H1 (cell line): ENCODE data around the gene SNAPC2. TPM values are rescaled to one million over a fixed set of nuclear protein-coding genes. Genes with fewer than 3 reads are reported as not detected.

Experiments
- CHD7 ChIP-seq: fragments of 300-600 bp; sonication (generic); IDR thresholded peaks from 2 replicates; pipeline ENCODE4 v1.7.1; 2012; ENCODE audit warnings: low read length, moderate library complexity, mild to moderate bottlenecking, inconsistent platforms; ENCODE audit not compliant: insufficient replicate concordance
- EP300 ChIP-seq, 2 experiments: IDR thresholded peaks; 1 replicate in 1 of 2; 2 replicates in 1 of 2; pipeline ENCODE4 v1.6.1; 2011 to 2012; ENCODE audit warnings: low read depth in 2 of 2, low read length in 2 of 2, mild to moderate bottlenecking in 2 of 2, borderline replicate concordance in 1 of 2, inconsistent platforms in 1 of 2, moderate library complexity in 1 of 2
- KDM1A ChIP-seq: fragments of 200-600, 300-600 bp; sonication (generic); IDR thresholded peaks from 2 replicates; pipeline ENCODE4 v1.7.1; 2016; ENCODE audit warnings: mild to moderate bottlenecking, low read length, borderline replicate concordance
- POU5F1 ChIP-seq: IDR thresholded peaks from 2 replicates; pipeline ENCODE4 v1.6.1; 2011; ENCODE audit warnings: low read depth, mild to moderate bottlenecking, low read length, moderate library complexity
- SP2 ChIP-seq: IDR thresholded peaks from 2 replicates; pipeline ENCODE4 v1.6.1; 2012; ENCODE audit warnings: mild to moderate bottlenecking, low read length, inconsistent platforms
- SUZ12 ChIP-seq: fragments of 200-600 bp; sonication (generic); IDR thresholded peaks from 2 replicates; pipeline ENCODE4 v1.6.1; 2012; ENCODE audit warnings: mild to moderate bottlenecking, inconsistent platforms, low read length, moderate library complexity, mixed read lengths
- USF2 ChIP-seq: IDR thresholded peaks from 2 replicates; pipeline ENCODE4 v1.6.1; 2011; ENCODE audit warnings: low read length, improper control_type of control experiment
- polyA plus RNA-seq, 7 experiments: library from polyadenylated mRNA; depleted of rRNA in 3 of 7; stranded (reverse) in 5 of 7; unstranded in 2 of 7; fragments of >200 nt in 5 of 7; fragments of 200-250 nt in 2 of 7; gene quantifications; 1 replicate in 5 of 7; 2 replicates in 1 of 7; 4 replicates in 1 of 7; pipeline versions ENCODE4 v1.2.1 to v1.2.3, GENCODE V29; 2011 to 2013; ENCODE audit warnings: missing spikeins in 2 of 7, mixed read lengths in 2 of 7
- total RNA-seq: library from RNA; stranded (reverse); fragmentation: NEBNext Ultra II Directional; extraction: Animal tissue kit (Norgen Biotek cat#: 25700); gene quantifications from 2 replicates; pipeline ENCODE4 v1.2.1, GENCODE V29; 2021

The SNAPC2 gene
- total and polyA plus RNA-seq, 2 of the 8 experiments (the other 6 are each of a cell fraction or from before 2014, with no cell fraction given): 18.2 to 20.3 TPM

- TF ChIP-seq CHD7 (no peak), EP300 (IDR thresholded peaks at IDR 0.05; ENCODE audit: borderline replicate concordance in 1 of 2, low read depth in 2 of 2, low read length in 2 of 2) (no peak), SUZ12 (no peak), SP2 (no peak), KDM1A (no peak), POU5F1 (no peak), USF2 (no peak)
Measured at GRCh38 chr19:7887408-7888144, 32.6 kb upstream of the SNAPC2 start (continued).
